MG63 (cell line): ENCODE results near the gene MED13L. TPM values are rescaled to one million over a fixed set of nuclear protein-coding genes. Genes with fewer than 3 reads are reported as not detected.
"Not testable (repeated sequence)": the region's sequence is repeated elsewhere in the genome, so short reads cannot be mapped to it uniquely, and the experiment has no call there.

ENCODE experiments used
- DNase-seq: peaks from one replicate; pipeline ENCODE4 v3.0.0-alpha.2; 2020
- H3K27me3 ChIP-seq: fragments of 250-450 bp; sonication (Bioruptor Pico); 2 replicates; pipeline ENCODE4 v1.5.1; 2020; ENCODE audit warnings: mild to moderate bottlenecking, moderate library complexity
- H3K36me3 ChIP-seq: fragments of 250-450 bp; sonication (Bioruptor Pico); 2 replicates; pipeline ENCODE4 v1.5.1; 2020; ENCODE audit warnings: mild to moderate bottlenecking, moderate library complexity
- H3K4me3 ChIP-seq: fragments of 250-450 bp; sonication (Bioruptor Pico); 2 replicates; pipeline ENCODE4 v1.5.1; 2020; ENCODE audit warnings: mild to moderate bottlenecking, moderate library complexity
- H3K9me3 ChIP-seq: fragments of 250-450 bp; sonication (Bioruptor Pico); 2 replicates; pipeline ENCODE4 v1.5.1; 2020; ENCODE audit warnings: mild to moderate bottlenecking, moderate library complexity
- total RNA-seq: library from RNA; depleted of rRNA; stranded (reverse); fragments of >200 nt; shearing (Covaris generic); gene quantifications from 2 replicates; pipeline ENCODE4 v1.2.3, GENCODE V29; 2014; ENCODE audit warnings: low replicate concordance

Gene MED13L
- total RNA-seq, 1 experiment from 2014 or later = 16.1 TPM

DNA sequence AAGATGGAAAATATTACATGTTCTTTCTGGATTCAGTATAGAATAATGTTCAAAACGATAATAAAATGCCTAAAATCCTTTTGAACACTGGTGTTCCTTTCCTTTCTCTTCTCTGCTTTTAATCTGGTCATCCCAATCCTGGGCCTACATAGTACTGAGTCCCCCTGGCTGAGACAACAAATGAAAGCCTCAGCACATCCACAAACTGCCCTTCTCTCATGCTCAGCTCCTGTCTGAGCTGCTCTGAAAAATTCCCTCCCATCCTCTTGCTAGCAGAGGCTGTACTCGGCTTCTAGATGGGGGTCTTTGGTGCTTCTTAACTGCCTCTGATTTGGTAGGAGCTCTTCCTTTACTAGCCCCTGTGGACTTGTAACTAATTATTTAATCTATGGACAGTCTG lies 232.3 kb downstream of the MED13L start:
- no peak for DNase-seq
- no peaks in the 10 kb centered on the region for H3K27me3 ChIP-seq
- no peaks in the 10 kb centered on the region for H3K9me3 ChIP-seq
- H3K4me3 ChIP-seq = no peak overlapping the region
- no peaks in the 10 kb centered on the region for H3K36me3 ChIP-seq

DNA sequence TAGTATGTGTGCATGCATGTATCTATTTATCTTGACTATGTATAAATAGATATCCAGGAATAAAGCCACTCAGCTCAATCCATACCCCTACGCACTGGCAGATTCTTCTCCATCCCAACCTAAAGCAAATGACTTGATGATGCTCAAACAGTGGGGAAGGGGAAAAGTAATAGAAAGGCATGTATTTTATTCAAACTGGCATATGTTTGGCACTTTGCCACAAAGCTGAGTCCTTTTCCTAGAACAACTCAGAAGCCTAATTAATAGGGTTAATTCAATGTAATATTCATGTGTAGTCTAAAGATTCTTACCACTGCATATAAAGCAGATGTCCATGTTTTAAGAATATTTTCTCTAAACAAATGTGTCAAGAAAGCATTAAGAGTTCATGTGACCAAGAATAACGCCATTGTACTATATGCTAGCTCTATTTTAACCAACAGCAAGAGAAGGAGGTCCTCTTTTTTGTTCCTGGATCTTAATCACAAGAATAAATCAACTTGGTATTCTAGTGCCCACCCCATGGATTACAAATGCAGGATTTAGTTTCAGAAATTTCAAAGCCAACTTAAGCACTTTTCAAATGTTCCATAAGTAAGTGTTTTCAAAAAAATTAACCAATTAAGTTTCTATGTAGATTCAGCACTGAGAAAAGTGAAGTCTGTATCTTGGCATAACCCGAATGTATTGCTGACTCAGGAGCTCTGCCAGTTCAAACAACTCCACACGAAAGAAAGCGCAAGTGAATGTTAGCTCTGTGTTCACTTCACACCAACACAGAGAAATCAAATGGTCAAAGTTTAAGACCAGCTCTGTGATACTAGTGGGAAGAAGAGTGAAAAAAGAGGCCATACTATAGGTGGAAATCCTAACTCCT lies 233.6 kb downstream of the MED13L start:
- no peaks in the 10 kb centered on the region for H3K9me3 ChIP-seq
- no peak overlapping the region for H3K4me3 ChIP-seq
- H3K36me3 ChIP-seq = no peaks in the 10 kb centered on the region
- no peaks in the 10 kb centered on the region for H3K27me3 ChIP-seq
- DNase-seq = no peak

GRCh38 chr12:116040402-116040801 lies 237.1 kb downstream of the MED13L start:
- no peaks in the 10 kb centered on the region for H3K27me3 ChIP-seq
- H3K4me3 ChIP-seq = no peak overlapping the region
- no peaks in the 10 kb centered on the region for H3K9me3 ChIP-seq
- no peak for DNase-seq
- H3K36me3 ChIP-seq = no peaks in the 10 kb centered on the region

DNA sequence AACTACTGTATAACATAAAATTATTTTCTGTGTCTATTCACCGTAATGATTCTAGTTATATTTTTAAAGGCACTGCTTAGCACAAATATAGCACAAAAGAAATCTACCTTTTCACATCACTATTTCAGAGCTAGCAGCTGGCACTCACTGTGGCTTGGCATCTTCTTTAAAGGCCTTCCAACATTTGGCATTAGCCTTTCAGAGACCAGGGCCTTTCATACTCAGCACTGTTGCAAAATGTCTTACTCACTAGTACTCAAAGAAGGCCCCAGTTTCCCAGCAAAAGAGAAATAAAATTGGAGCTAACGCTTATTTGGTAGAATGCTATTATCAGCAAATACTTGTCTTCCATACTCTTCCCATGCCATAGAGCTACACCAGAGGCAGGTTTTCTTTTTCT lies 238.4 kb downstream of the MED13L start:
- no peaks in the 10 kb centered on the region for H3K36me3 ChIP-seq
- no peaks in the 10 kb centered on the region for H3K27me3 ChIP-seq
- peak; percentile 46 for DNase-seq
- no peak overlapping the region for H3K4me3 ChIP-seq
- no peaks in the 10 kb centered on the region for H3K9me3 ChIP-seq

- H3K9me3 ChIP-seq = no peaks in the 10 kb centered on the region
- no peak overlapping the region for H3K4me3 ChIP-seq
- DNase-seq = no peak
- H3K36me3 ChIP-seq = no peaks in the 10 kb centered on the region
- no peaks in the 10 kb centered on the region for H3K27me3 ChIP-seq
Measured at GRCh38 chr12:116037941-116038837, 239.3 kb downstream of the MED13L start.

- H3K27me3 ChIP-seq = no peaks in the 10 kb centered on the region
- DNase-seq = no peak
- no peaks in the 10 kb centered on the region for H3K9me3 ChIP-seq
- no peaks in the 10 kb centered on the region for H3K36me3 ChIP-seq
- no peak overlapping the region for H3K4me3 ChIP-seq
Measured at GRCh38 chr12:116033765-116034164, 243.7 kb downstream of the MED13L start.

DNA sequence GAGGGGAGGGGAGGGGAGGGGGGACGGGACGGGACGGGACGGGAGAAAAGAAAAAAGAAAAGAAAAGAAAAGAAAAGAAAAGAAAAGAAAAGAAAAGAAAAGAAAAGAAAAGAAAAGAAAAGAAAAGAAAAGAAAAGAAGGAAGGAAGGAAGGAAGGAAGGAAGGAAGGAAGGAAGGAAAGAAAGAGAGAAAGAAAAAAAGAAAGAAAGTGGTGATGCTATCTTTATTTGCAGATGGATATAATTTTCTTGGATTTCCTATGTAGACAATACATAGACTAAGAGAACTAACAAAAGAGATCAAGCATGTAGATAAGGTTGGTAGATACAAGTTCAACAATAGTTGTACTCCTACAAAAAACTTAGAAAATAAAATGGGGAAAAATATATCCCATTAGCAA lies 245.9 kb downstream of the MED13L start:
- H3K4me3 ChIP-seq, DNase-seq, H3K36me3 ChIP-seq, H3K9me3 ChIP-seq, H3K27me3 ChIP-seq: not testable (repeated sequence)

GRCh38 chr12:116028619-116029018 lies 248.9 kb downstream of the MED13L start:
- no peak overlapping the region for H3K4me3 ChIP-seq
- no peaks in the 10 kb centered on the region for H3K27me3 ChIP-seq
- no peaks in the 10 kb centered on the region for H3K36me3 ChIP-seq
- DNase-seq = no peak
- H3K9me3 ChIP-seq = no peaks in the 10 kb centered on the region

DNA sequence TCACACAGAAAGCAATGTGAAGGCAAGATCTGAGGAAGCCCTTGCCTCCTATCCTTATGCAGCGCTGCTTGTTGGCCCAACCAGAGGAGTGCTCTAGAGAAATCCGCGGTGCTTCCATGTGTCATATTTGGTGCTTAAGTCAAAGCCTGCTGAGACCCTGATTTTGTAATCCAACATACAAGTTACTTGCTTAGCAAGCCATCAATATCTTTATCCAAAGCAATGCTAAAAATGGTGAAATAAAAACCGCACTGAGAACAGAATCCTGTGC lies 250.0 kb downstream of the MED13L start:
- no peaks in the 10 kb centered on the region for H3K9me3 ChIP-seq
- H3K4me3 ChIP-seq = no peak overlapping the region
- H3K27me3 ChIP-seq = no peaks in the 10 kb centered on the region
- DNase-seq = no peak
- H3K36me3 ChIP-seq = no peaks in the 10 kb centered on the region

- H3K36me3 ChIP-seq = no peaks in the 10 kb centered on the region
- DNase-seq = no peak
- H3K4me3 ChIP-seq = no peak overlapping the region
- no peaks in the 10 kb centered on the region for H3K27me3 ChIP-seq
- no peaks in the 10 kb centered on the region for H3K9me3 ChIP-seq
Measured at GRCh38 chr12:116026768-116027550, 250.5 kb downstream of the MED13L start.

DNA sequence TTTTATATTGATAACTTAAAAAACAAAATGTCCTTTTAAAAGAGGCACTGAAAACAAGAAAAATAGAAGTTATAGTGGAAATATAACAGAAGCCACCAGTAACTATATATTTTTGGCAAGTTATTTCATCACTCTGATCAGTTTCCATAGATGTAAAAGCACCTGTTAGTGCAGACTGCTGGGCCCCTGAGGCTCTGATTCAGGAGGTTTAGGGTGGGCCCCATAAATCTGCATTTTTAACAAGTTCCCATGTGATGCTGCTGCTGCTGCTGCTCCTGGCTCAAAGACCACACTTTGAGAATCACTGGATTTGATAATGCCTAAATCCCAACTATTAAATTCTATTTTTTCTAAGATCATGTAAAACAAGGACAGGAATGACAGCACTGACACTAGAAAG lies 251.1 kb downstream of the MED13L start:
- Histone ChIP-seq H3K36me3 (no peaks in the 10 kb centered on the region), H3K27me3 (no peaks in the 10 kb centered on the region), H3K4me3 (no peak overlapping the region), H3K9me3 (no peaks in the 10 kb centered on the region)
- no peak for DNase-seq

GRCh38 chr12:116024769-116025168 lies 252.7 kb downstream of the MED13L start:
- H3K9me3 ChIP-seq = no peaks in the 10 kb centered on the region
- no peaks in the 10 kb centered on the region for H3K36me3 ChIP-seq
- DNase-seq = no peak
- no peaks in the 10 kb centered on the region for H3K27me3 ChIP-seq
- H3K4me3 ChIP-seq = no peak overlapping the region

GRCh38 chr12:116019415-116019814 lies 258.1 kb downstream of the MED13L start:
- H3K36me3 ChIP-seq = peaks cover 6% of the 10 kb centered on the region

GRCh38 chr12:116018282-116018681 lies 259.2 kb downstream of the MED13L start:
- no peak for DNase-seq
- H3K9me3 ChIP-seq = no peaks in the 10 kb centered on the region

More at GRCh38 chr12:116019415-116019814, 258.1 kb downstream of the MED13L start:
- H3K9me3 ChIP-seq = no peaks in the 10 kb centered on the region
- H3K27me3 ChIP-seq = no peaks in the 10 kb centered on the region
- no peak for DNase-seq
- no peak overlapping the region for H3K4me3 ChIP-seq

DNA sequence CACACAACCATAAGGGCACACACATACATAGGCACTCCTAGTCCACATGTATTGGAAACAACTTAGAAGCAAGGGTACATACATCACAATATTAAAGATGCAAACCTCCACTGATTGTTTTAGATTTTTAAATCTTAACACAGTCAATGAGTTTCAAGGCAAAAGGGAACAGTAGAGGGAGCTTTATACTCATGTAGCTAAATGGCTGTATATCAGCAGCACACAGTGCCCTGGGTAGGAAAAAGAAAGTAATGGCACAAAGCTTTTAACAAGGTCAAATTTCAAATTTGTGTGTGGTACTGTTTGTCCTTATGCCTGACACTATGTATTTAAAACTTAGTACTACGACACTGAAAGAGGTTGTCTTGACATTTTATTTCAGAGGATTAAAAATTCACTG lies 262.0 kb downstream of the MED13L start:
- no peak for DNase-seq
- H3K4me3 ChIP-seq = no peak overlapping the region
- no peaks in the 10 kb centered on the region for H3K9me3 ChIP-seq
- H3K36me3 ChIP-seq = peaks cover 17% of the 10 kb centered on the region
- no peaks in the 10 kb centered on the region for H3K27me3 ChIP-seq

More at GRCh38 chr12:116018282-116018681, 259.2 kb downstream of the MED13L start:
- Histone ChIP-seq H3K4me3 (no peak overlapping the region), H3K27me3 (no peaks in the 10 kb centered on the region), H3K36me3 (peaks cover 6% of the 10 kb centered on the region)

DNA sequence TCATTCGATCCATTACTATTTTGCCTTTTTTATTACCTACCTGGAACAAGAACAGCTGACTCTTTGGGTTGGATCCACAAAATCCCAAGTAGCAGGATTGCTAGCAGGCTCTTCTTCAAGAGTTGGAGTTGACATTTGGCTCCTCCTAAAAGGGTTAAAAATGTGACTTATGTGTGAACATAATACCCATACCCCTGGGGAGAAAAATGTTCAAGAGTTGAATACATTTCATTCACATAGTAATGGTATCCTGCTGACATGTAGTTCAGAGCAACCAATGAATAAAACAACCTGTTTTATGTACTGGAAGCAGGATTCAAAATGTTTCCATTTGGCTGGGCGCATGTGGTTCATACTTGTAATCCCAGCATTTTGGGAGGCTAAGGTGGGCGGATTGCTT lies 264.7 kb downstream of the MED13L start:
- Histone ChIP-seq H3K4me3 (no peak overlapping the region), H3K9me3 (no peaks in the 10 kb centered on the region), H3K36me3 (peaks cover 21% of the 10 kb centered on the region), H3K27me3 (no peaks in the 10 kb centered on the region)
- DNase-seq = no peak

DNA sequence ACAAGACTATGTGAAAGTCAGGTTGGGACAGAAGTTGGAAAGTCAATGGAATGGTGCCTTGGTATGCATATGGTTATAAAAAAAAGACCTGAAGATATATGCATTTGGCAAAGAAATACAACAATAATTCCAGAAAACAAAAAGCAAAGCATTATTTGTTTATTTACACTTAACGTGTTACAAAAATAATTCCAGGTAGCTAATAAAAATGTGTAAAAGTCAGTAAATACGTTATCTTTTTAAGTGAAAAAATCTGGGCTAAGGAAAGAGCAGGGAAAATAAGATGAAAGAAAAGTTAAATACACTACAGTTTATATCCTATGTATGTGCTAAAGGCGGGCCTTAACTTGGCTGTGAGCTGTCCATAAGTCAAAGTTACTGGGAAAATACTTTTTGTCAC lies 266.3 kb downstream of the MED13L start:
- Histone ChIP-seq H3K27me3 (no peaks in the 10 kb centered on the region), H3K36me3 (peaks cover 23% of the 10 kb centered on the region), H3K4me3 (no peak overlapping the region), H3K9me3 (no peaks in the 10 kb centered on the region)
- no peak for DNase-seq
